Cerebellar nuclear complex (tissue), 1 donor: ENCODE data around the gene OSBPL7.

Source experiments
- DNase-seq, 2 experiments: peaks; one replicate each; lab custom pipeline; 2025; lab: John Stamatoyannopoulos, UW

OSBPL7 gene, protein sequence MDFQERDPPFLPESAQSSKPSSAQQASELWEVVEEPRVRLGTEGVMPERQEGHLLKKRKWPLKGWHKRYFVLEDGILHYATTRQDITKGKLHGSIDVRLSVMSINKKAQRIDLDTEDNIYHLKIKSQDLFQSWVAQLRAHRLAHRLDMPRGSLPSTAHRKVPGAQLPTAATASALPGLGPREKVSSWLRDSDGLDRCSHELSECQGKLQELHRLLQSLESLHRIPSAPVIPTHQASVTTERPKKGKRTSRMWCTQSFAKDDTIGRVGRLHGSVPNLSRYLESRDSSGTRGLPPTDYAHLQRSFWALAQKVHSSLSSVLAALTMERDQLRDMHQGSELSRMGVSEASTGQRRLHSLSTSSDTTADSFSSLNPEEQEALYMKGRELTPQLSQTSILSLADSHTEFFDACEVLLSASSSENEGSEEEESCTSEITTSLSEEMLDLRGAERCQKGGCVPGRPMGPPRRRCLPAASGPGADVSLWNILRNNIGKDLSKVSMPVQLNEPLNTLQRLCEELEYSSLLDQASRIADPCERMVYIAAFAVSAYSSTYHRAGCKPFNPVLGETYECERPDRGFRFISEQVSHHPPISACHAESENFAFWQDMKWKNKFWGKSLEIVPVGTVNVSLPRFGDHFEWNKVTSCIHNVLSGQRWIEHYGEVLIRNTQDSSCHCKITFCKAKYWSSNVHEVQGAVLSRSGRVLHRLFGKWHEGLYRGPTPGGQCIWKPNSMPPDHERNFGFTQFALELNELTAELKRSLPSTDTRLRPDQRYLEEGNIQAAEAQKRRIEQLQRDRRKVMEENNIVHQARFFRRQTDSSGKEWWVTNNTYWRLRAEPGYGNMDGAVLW

GRCh38 chr17:47821424-47822391 is at the start of gene OSBPL7:
Gene OSBPL7, minus strand, starts transcription at chr17:47821794. Its CDS starts 1,516 bp downstream, at chr17:47820278.
- no peak for DNase-seq

GRCh38 chr17:47871048-47871447 is 49.5 kb upstream of the OSBPL7 start:
- no peak for DNase-seq

DNA sequence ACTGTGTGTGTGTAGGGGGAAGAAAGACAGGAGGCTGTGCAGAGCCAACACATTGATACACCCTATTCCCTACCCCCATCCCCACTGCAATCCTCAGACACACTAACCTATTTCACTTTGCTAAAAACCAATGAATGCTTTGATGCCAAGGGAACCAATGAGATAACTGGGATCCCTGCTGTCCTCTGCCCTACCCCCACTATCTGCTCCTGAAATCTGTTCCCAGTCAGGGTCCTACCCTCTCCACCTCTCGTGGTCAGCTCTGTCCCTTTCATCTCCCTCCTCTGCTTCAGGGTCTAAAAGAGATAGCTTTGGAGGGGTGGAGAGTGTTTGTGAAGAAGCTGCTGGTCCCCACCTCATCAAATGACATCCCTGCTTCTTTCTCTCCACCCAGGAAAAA is 48.5 kb upstream of the OSBPL7 start:
- DNase-seq, result no peak

DNA sequence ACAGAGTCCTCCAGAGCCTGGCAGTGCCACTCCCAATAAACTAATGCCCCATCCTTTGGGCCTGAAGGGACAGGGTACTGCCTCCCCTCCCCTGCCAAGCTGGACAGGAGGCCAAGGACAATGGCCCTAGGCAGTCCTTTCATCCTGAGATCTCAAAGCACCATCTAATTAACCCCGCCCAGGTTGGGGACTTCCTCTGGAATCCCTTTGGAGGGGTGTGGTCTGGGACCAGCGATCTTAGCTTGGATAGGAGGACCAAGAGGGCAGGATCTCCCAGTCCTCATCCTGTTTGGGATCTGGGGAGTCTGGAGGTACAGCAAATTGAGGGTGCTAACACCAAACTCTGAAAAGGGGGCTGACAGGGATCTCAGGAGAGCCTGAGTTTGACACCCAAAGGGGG is 47.5 kb upstream of the OSBPL7 start:
- no peak for DNase-seq

- no peak for DNase-seq
Measured at GRCh38 chr17:47867813-47868533, 46.4 kb upstream of the OSBPL7 start.

GRCh38 chr17:47866941-47867340 is 45.3 kb upstream of the OSBPL7 start:
- no peak for DNase-seq

- DNase-seq, result no peak
Measured at GRCh38 chr17:47864791-47865216, 43.2 kb upstream of the OSBPL7 start.

GRCh38 chr17:47862621-47863440 is 41.2 kb upstream of the OSBPL7 start:
- no peak for DNase-seq

DNA sequence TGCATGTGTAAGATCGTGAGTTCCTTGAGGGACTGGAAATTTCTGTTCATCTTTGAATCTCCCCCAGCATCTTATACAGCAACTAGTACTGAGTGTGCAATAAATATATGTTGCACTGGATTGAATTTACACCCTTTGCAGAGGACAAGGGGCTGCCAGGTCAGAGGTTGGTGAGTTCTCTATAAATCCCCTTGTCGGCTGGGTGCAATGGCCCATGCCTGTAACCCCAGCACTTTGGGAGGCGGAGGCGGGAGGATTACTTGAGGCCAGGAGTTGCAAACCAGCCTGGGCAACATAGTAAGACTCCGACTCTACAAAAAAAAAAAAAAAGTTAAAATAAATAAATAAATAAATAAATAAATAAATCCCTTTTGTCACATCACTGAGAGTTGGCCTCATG is 38.8 kb upstream of the OSBPL7 start:
- DNase-seq, result no peak

DNA sequence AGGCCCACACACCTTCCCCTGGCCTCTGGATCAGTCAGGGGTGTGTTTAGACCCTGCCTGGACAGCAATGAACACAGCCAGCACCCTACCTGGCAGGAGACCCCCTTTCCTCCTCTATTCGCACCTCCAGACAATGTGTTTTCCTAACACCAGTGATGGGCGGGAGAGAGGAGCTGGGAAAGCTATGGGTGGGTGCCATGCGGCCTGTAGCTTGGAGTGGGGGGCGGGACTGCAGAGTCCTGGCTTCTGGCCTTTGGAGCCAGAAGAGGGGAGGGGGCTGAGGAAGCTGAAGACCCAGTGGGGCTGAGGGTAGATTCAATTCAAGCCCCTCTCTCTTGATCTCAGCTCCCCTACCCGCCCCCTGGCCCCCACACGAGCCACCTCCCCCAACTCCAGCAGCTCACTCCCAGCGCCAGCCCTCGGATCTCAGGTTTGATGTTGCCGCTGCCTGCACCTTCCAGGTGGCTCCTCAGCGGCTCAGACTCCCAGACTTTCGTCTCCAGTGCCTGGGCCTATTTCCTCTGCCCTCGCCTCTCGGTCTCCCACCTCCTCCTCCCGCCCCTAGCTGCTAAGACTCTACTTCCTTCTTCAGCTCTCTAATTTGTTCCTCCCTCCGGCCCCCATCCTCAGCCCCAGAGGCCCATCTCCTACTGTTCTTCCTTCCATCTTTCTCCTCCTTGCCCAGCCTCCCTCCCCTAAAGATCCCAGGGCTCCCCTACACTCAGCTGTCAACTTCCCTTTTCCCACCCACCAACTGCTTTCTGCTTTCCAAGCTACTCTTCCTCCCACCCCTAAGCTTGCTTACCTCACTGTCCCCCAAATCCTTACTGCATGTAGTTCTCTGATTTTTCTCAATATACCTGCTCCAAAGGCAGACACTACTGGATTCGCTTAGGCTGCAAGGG is 36.2 kb upstream of the OSBPL7 start:
- DNase-seq, result no peak

DNA sequence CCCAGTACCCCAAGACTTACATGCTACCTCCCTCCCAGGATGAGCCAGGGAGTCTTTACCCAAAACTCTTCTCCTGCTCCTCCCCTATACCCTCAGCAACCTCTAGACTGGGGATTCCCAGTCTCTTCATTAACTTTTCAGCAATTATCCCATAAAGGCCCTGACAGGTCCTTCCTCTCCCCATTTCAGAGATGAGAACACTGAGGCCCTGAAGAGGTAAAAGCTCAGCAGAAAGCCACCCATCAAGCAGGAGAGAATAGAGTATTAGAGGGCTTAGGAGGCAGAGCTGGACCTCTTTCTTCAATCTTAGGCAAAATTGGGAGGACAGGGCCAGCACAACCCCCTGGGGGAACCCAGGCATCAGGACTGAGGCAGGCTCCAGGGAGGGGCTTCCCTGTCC is 35.2 kb upstream of the OSBPL7 start:
- DNase-seq, result no peak

- DNase-seq, result no peak
Measured at GRCh38 chr17:47855737-47856136, 34.1 kb upstream of the OSBPL7 start.

DNA sequence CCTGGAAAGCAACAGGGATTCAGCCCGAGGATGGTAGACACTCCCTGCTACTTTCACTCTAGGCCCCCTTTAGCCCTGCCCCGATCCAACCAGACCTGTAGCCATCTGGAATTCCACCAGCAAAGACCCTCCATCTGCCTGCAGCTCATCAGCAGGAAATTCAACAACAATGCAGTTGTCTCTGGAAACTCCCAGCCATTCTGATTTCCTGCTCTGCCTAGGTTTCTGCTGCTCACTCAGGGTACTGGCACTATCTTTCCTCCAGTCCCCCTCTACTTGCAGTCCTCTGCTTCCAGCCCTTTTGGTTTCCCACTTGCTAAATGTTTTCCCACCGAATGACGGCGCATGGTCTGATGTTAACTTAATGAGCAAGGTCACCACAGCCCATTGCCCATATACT is 32.0 kb upstream of the OSBPL7 start:
- DNase-seq, result no peak

- DNase-seq, result no peak
Measured at GRCh38 chr17:47852113-47852949, 30.7 kb upstream of the OSBPL7 start.

GRCh38 chr17:47851764-47852112 is 30.1 kb upstream of the OSBPL7 start:
- no peak for DNase-seq

DNA sequence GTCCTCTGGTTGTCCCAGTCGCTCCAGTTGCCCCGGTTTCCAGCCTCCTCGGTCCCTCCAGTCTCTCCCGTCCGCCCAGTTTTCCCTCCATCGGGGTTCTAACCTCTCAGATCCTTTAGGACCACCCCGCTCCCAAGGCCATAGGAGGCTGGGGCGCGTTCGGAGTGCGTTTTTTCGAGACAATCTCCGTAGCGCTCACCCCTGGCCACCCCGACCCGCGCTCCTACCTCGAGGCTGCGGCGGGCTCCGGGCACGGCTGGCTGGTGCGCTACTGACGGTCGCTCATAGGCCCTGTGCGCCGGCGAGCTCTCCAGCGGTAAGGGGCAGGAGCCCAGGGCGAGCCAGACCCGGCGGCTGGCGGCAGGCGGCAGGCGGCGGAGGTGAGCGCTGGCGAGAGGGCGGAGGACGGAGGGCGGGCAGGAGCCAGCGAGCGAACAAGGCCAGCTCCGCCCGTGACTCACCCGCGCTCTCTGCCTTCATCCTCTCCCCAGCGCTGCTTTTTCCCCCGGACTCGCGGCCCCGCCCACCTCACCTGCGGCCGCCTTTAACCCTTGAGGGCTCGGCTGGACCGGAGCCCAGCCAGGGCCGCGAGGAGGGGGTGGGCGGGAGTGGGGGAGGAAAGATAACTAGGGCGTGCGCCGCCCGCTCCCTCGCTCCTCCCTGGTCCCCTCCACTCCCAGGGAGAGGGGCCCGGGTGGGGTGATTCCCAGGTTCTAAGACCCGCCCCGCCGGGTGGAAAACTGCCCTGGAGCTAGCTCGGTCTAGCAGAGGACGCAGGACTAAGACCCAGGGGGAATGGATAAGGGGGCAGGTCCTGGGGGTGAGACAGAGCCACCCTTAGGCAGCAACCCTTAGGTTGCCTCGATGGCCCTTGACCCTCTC is 29.3 kb upstream of the OSBPL7 start, which contains the start of gene SP6:
Gene SP6 (minus strand): TSS at position 472 of the 882 bp plus-strand sequence. CDS start 2,734 bp downstream, outside the sequence.
- no peak for DNase-seq

DNA sequence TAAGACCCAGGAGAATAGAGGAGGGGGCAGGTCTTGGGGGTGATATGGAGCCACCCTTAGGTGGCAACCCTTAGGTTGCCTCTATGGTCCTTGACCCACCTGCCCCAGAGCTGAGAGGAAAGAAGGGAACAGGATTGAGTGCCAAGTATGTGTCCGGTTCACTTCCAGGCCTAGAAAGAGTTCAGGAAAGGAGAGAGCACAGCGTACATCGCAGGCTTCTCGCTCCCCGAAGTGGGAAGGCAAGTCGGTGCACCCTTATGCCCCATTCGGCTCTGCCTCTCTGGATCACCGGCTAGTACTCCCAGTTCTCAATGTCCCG is 28.7 kb upstream of the OSBPL7 start:
- DNase-seq, result no peak

- DNase-seq, result no peak
Measured at GRCh38 chr17:47848198-47848513, 26.6 kb upstream of the OSBPL7 start.
